Upper lobe of left lung (tissue), 4 donors: ENCODE measurements around the gene TNMD.

Source experiments
- EP300 ChIP-seq, 4 donors: sonication (generic); formaldehyde crosslinking; IDR thresholded peaks; one replicate each; pipeline ENCODE4 v1.5.1; 2017; ENCODE audit warnings: antibody characterized with exemption in 4 of 4, control low read depth in 2 of 4
- POLR2A ChIP-seq, 4 donors: fragments of 450-650 bp; IDR thresholded peaks; one replicate each; pipeline ENCODE4 v1.5.1; 2016 to 2017; ENCODE audit warnings: antibody characterized with exemption in 4 of 4, mild to moderate bottlenecking in 2 of 4
- TF ChIP-seq, protein P1 (sequence below), 6 experiments: fragments of 450-650 bp in 4 of 6; fragments of 200-600 bp in 2 of 6; sonication (generic) in 2 of 6; IDR thresholded peaks; one replicate each; pipeline ENCODE4 v1.5.1; 2016 to 2019; ENCODE audit warnings: antibody characterized with exemption in 6 of 6

DNA sequence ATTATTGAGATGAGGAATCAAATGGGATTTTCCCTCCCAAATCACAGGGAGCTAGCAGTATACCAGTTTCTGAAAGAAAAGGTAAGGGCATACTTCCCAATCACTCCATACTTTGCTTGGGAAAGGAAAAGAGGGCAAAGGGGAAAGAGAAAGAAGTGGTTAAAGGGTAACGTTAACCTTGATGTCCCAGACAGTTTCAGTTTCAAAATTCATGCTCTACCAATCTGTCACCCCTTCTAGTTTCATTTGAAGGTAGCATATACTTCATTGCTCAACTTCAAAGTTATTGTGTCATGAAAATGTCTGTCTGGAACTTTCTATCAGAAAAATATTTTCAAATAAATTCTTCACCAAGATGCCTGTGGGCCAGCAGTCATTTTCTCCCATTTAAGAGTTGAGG is 16.0 kb downstream of the TNMD start:
- TF ChIP-seq POLR2A (IDR thresholded peaks at IDR 0.05): no peak
- TF ChIP-seq EP300 (IDR thresholded peaks at IDR 0.05): no peak
- TF ChIP-seq, protein P1, sequence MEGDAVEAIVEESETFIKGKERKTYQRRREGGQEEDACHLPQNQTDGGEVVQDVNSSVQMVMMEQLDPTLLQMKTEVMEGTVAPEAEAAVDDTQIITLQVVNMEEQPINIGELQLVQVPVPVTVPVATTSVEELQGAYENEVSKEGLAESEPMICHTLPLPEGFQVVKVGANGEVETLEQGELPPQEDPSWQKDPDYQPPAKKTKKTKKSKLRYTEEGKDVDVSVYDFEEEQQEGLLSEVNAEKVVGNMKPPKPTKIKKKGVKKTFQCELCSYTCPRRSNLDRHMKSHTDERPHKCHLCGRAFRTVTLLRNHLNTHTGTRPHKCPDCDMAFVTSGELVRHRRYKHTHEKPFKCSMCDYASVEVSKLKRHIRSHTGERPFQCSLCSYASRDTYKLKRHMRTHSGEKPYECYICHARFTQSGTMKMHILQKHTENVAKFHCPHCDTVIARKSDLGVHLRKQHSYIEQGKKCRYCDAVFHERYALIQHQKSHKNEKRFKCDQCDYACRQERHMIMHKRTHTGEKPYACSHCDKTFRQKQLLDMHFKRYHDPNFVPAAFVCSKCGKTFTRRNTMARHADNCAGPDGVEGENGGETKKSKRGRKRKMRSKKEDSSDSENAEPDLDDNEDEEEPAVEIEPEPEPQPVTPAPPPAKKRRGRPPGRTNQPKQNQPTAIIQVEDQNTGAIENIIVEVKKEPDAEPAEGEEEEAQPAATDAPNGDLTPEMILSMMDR (IDR thresholded peaks at IDR 0.05): no peak
